ENCODE results near the gene KIAA1549. TPM values are rescaled to one million over a fixed set of nuclear protein-coding genes. Genes with fewer than 3 reads are reported as not detected.

Gene KIAA1549
- polyA plus RNA-seq, 1 donor (not counting 4 experiments of a cell fraction or from before 2014, with no cell fraction given) = 1.1 TPM

GRCh38 chr7:138833596-138833995, 147.6 kb downstream of the KIAA1549 start:
- H3K9ac ChIP-seq (ENCODE audit: control insufficient read depth, extremely low read depth, insufficient read depth, low read length) = no peak overlapping the region
- H3K4me2 ChIP-seq (ENCODE audit: control insufficient read depth, extremely low read depth, insufficient read depth, low read depth, low read length) = no peak overlapping the region
- no peak overlapping the region for H3K27ac ChIP-seq (ENCODE audit: control insufficient read depth, insufficient read depth, low read length)
- H3K4me1 ChIP-seq (ENCODE audit: control insufficient read depth, extremely low read depth, insufficient read depth, low read length) = no peaks in the 10 kb centered on the region
- H3K9me1 ChIP-seq (ENCODE audit: control insufficient read depth, extremely low read depth, insufficient read depth, low read length) = no peaks in the 10 kb centered on the region
- H3K27me3 ChIP-seq (ENCODE audit: control insufficient read depth, extremely low read depth, insufficient read depth, low read length) = no peaks in the 10 kb centered on the region
- no peaks in the 10 kb centered on the region for H3K79me2 ChIP-seq (ENCODE audit: control insufficient read depth, insufficient read depth, low read length)
- no peaks in the 10 kb centered on the region for H3K36me3 ChIP-seq (ENCODE audit: control insufficient read depth in 2 of 2, extremely low read depth in 1 of 2, insufficient read depth in 2 of 2, low read length in 2 of 2)
- no peaks in the 10 kb centered on the region for H3K9me3 ChIP-seq (ENCODE audit: control insufficient read depth, low read depth, low read length)
- TF ChIP-seq EZH2 (IDR thresholded peaks at IDR 0.05; ENCODE audit: low read length) (no peak), CTCF (optimal IDR thresholded peaks at IDR 0.05 in 1 of 3, IDR thresholded peaks at IDR 0.05 in 1 of 3, conservative IDR thresholded peaks at IDR 0.05 in 1 of 3; ENCODE audit: extremely low read depth in 1 of 3, insufficient read depth in 2 of 3, low read length in 3 of 3) (no peak)
- no peak overlapping the region for H2AFZ ChIP-seq (ENCODE audit: control insufficient read depth, low read length)
- no peak overlapping the region for H3K4me3 ChIP-seq (ENCODE audit: control insufficient read depth in 2 of 3, extremely low read depth in 1 of 3, insufficient read depth in 2 of 3, low read depth in 1 of 3, low read length in 3 of 3)
- dilution Hi-C loops (cut with MboI; ENCODE audit: extremely low pct_ligation_motif_present, low sequenced_read_pairs) = no loop called here
- FAIRE-seq (no peak), DNase-seq (ENCODE audit: low read depth, low spot score) (no peak)
- H4K20me1 ChIP-seq (ENCODE audit: control insufficient read depth, extremely low read depth, insufficient read depth, low read length) = no peaks in the 10 kb centered on the region

DNA sequence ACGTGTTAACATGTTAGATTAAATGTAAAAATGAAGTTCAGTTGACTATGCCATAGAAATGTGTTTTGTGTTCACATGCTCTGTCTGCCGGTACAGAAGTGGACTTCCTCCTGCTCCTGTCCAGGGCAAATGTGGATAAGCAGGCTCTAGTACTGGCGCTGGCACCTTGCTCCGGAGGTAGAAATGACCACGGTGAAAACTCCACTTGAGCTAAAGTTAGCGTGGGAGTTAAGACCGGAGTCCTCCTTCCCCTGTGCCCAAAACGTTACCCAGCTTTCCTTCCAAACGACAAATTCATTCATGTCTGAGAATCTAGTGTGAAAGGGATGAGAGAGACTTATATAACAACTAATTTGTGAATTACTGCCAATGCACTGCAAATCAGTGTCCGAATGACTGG, 148.2 kb downstream of the KIAA1549 start:
- Histone ChIP-seq H3K27ac (ENCODE audit: control insufficient read depth, insufficient read depth, low read length) (no peak overlapping the region), H3K9me3 (ENCODE audit: control insufficient read depth, low read depth, low read length) (no peaks in the 10 kb centered on the region), H3K4me3 (ENCODE audit: control insufficient read depth in 2 of 3, extremely low read depth in 1 of 3, insufficient read depth in 2 of 3, low read depth in 1 of 3, low read length in 3 of 3) (no peak overlapping the region), H3K79me2 (ENCODE audit: control insufficient read depth, insufficient read depth, low read length) (no peaks in the 10 kb centered on the region), H2AFZ (ENCODE audit: control insufficient read depth, low read length) (no peak overlapping the region), H3K4me1 (ENCODE audit: control insufficient read depth, extremely low read depth, insufficient read depth, low read length) (no peaks in the 10 kb centered on the region), H4K20me1 (ENCODE audit: control insufficient read depth, extremely low read depth, insufficient read depth, low read length) (no peaks in the 10 kb centered on the region), H3K27me3 (ENCODE audit: control insufficient read depth, extremely low read depth, insufficient read depth, low read length) (no peaks in the 10 kb centered on the region), H3K9ac (ENCODE audit: control insufficient read depth, extremely low read depth, insufficient read depth, low read length) (no peak overlapping the region), H3K9me1 (ENCODE audit: control insufficient read depth, extremely low read depth, insufficient read depth, low read length) (no peaks in the 10 kb centered on the region), H3K36me3 (ENCODE audit: control insufficient read depth in 2 of 2, extremely low read depth in 1 of 2, insufficient read depth in 2 of 2, low read length in 2 of 2) (no peaks in the 10 kb centered on the region), H3K4me2 (ENCODE audit: control insufficient read depth, extremely low read depth, insufficient read depth, low read depth, low read length) (no peak overlapping the region)
- dilution Hi-C loops (cut with MboI; ENCODE audit: extremely low pct_ligation_motif_present, low sequenced_read_pairs) = no loop called here
- FAIRE-seq = no peak
- DNase-seq (ENCODE audit: low read depth, low spot score) = no peak
- TF ChIP-seq CTCF (optimal IDR thresholded peaks at IDR 0.05 in 1 of 3, IDR thresholded peaks at IDR 0.05 in 1 of 3, conservative IDR thresholded peaks at IDR 0.05 in 1 of 3; ENCODE audit: extremely low read depth in 1 of 3, insufficient read depth in 2 of 3, low read length in 3 of 3) = no peak

Measured in keratinocyte (primary cell).